Ovary (tissue), 9 donors: ENCODE data around the gene ZMAT5. TPM values are rescaled to one million over a fixed set of nuclear protein-coding genes. Genes with fewer than 3 reads are reported as not detected.

Experiments
- DNase-seq, 5 donors: peaks; one replicate each; pipeline ENCODE4 v3.0.0-alpha.2; 2019 to 2020
- H3K27ac ChIP-seq, 2 donors: fragments of 200-600 bp; one replicate each; pipeline versions ENCODE4 v1.5.1 to v1.8.0; 2019 to 2022
- H3K27me3 ChIP-seq: fragments of 200-600 bp; one replicate; pipeline ENCODE4 v1.8.0; 2022
- H3K36me3 ChIP-seq: fragments of 200-600 bp; sonication (generic); one replicate; pipeline ENCODE4 v1.5.1; 2019
- H3K4me1 ChIP-seq: one replicate; pipeline ENCODE4 v1.8.1; 2013; ENCODE audit warnings: mild to moderate bottlenecking, moderate library complexity; ENCODE audit not compliant: insufficient read depth
- H3K4me3 ChIP-seq: fragments of 200-600 bp; sonication (generic); one replicate; pipeline ENCODE4 v1.5.1; 2017
- H3K9me3 ChIP-seq, 2 donors: fragments of 200-600 bp in 1 of 2; sonication (generic) in 1 of 2; one replicate each; pipeline versions ENCODE4 v1.5.1 to v1.8.1; 2013 to 2019; ENCODE audit warnings: mild to moderate bottlenecking in 1 of 2, moderate library complexity in 1 of 2
- CTCF ChIP-seq, 3 donors: fragments of 450-650 bp in 2 of 3; fragments of 200-600 bp in 1 of 3; IDR thresholded peaks; one replicate each; pipeline versions ENCODE4 v1.5.1 to v1.8.0; 2016 to 2022; ENCODE audit warnings: antibody characterized with exemption in 3 of 3, mild to moderate bottlenecking in 1 of 3
- EP300 ChIP-seq: sonication (generic); formaldehyde crosslinking; IDR thresholded peaks from one replicate; pipeline ENCODE4 v1.6.1; 2017; ENCODE audit warnings: antibody characterized with exemption
- POLR2A ChIP-seq: fragments of 450-650 bp; IDR thresholded peaks from one replicate; pipeline ENCODE4 v1.6.1; 2017; ENCODE audit warnings: antibody characterized with exemption, mild to moderate bottlenecking, moderate library complexity
- WGBS, 3 donors: extraction: QIAGEN DNeasy Blood & Tissue Kit in 1 of 3; methylation state at CpG; one replicate each; pipeline versions ENCODE4 v1.1.5 to v1.1.7; 2013 to 2017; 5-methylcytosine and 5-hydroxymethylcytosine counted together
- intact Hi-C, 4 donors: fragments of 100-400 bp; cut with DNase I; formaldehyde crosslinking; loops; one replicate each; pipeline versions ENCODE4 v1.11.0 to v1.15.1; 2022 to 2023
- polyA plus RNA-seq, 2 donors: library from polyadenylated mRNA; stranded (reverse); fragments of 200-250 nt in 1 of 2; fragments of 350-450 nt in 1 of 2; fragmentation: Illumina TruSeq in 1 of 2; extraction: RNeasy Lipid Tissue Mini Kit (QIAGEN cat#74804) in 1 of 2; gene quantifications; one replicate each; pipeline ENCODE4 v1.2.3, GENCODE V29; 2013 to 2014
- total RNA-seq, 7 donors: library from RNA; depleted of rRNA in 2 of 7; stranded (reverse); fragments of >200 nt in 2 of 7; fragmentation: NEBNext Ultra II Directional in 3 of 7; extraction: Animal tissue kit (Norgen Biotek cat#: 25700) in 3 of 7; gene quantifications; one replicate each; pipeline versions ENCODE4 v1.1.0 to v1.2.4, GENCODE V29; 2016 to 2023
- donor health status: DM: no; HTN: no; CAD: no; lungs with moderate emphysema.
- donor health status: DM: no; HTN: no; CAD: no.
- donor health status: Bipolar disorder and iron deficiency.
- donor health status: DM: yes; HTN: yes; CAD: no.
- donor health status: DM: no; HTN: no; CAD: no.
- donor health status: DM: yes; HTN: yes; CAD: no.

Gene ZMAT5
- total and polyA plus RNA-seq, 9 donors: 5.7 to 27.2 (median 21.4) TPM

GRCh38 chr22:29693161-29693560, 73.6 kb downstream of the ZMAT5 start:
- H3K4me3 ChIP-seq: no peak overlapping the region
- TF ChIP-seq POLR2A (no peak), CTCF (IDR thresholded peaks at IDR 0.05) (no peak), EP300 (no peak)

GRCh38 chr22:29692327-29692640, 74.5 kb downstream of the ZMAT5 start:
- Histone ChIP-seq H3K4me3 (no peak overlapping the region), H3K4me1 (peaks cover 11% of the 10 kb centered on the region), H3K27me3 (no peaks in the 10 kb centered on the region), H3K27ac (no peak overlapping the region), H3K9me3 (no peaks in the 10 kb centered on the region), H3K36me3 (no peaks in the 10 kb centered on the region)
- no peak for TF ChIP-seq CTCF (IDR thresholded peaks at IDR 0.05)
- TF ChIP-seq EP300: no peak
- TF ChIP-seq POLR2A: no peak
- intact Hi-C loops: loop anchor here in 3 of 4 donors (5.0 to 10.0 kb wide), 3 partner anchors 310 to 393 kb away; partner anchors contain the start of gene HORMAD2 (in 1 of the 3)
- WGBS, 3 donors: 47 to 51% (median 47%) methylated on average over 4 of the region's 4 CpGs
- DNase-seq: no peak

More at GRCh38 chr22:29693161-29693560, 73.6 kb downstream of the ZMAT5 start:
- peak overlapping the region in 1 of 2 donors; percentile 6 for H3K27ac ChIP-seq
- peak in 2 of 5 donors; percentile 31 to 41 for DNase-seq
- H3K4me1 ChIP-seq: peaks cover 11% of the 10 kb centered on the region
- H3K27me3 ChIP-seq: no peaks in the 10 kb centered on the region
- 9 to 17% (median 9%) methylated on average over 8 of the region's 8 CpGs for WGBS, 3 donors
- H3K9me3 ChIP-seq: no peaks in the 10 kb centered on the region
- intact Hi-C loops: loop anchor here in 3 of 4 donors (5.0 to 10.0 kb wide), 3 partner anchors 309 to 392 kb away; partner anchors contain the start of gene HORMAD2 (in 1 of the 3)
- no peaks in the 10 kb centered on the region for H3K36me3 ChIP-seq

GRCh38 chr22:29691636-29692326, 75.0 kb downstream of the ZMAT5 start:
- Histone ChIP-seq H3K27me3 (no peaks in the 10 kb centered on the region), H3K4me3 (no peak overlapping the region)

GRCh38 chr22:29690476-29690875, 76.3 kb downstream of the ZMAT5 start:
- no peak overlapping the region for H3K27ac ChIP-seq
- WGBS, 3 donors: 81 to 85% (median 83%) methylated on average over 9 of the region's 9 CpGs
- peaks cover 11% of the 10 kb centered on the region for H3K4me1 ChIP-seq
- H3K36me3 ChIP-seq: no peaks in the 10 kb centered on the region
- no peaks in the 10 kb centered on the region for H3K9me3 ChIP-seq
- intact Hi-C loops: loop anchor here in 3 of 4 donors (5.0 to 10.0 kb wide), 3 partner anchors 312 to 394 kb away; partner anchors contain the start of gene HORMAD2 (in 1 of the 3)
- TF ChIP-seq POLR2A (no peak), EP300 (no peak), CTCF (IDR thresholded peaks at IDR 0.05) (no peak)
- no peak overlapping the region for H3K4me3 ChIP-seq
- no peaks in the 10 kb centered on the region for H3K27me3 ChIP-seq
- DNase-seq: no peak

More at GRCh38 chr22:29691636-29692326, 75.0 kb downstream of the ZMAT5 start:
- Histone ChIP-seq H3K9me3 (no peaks in the 10 kb centered on the region), H3K36me3 (no peaks in the 10 kb centered on the region), H3K4me1 (peaks cover 11% of the 10 kb centered on the region), H3K27ac (no peak overlapping the region)
- intact Hi-C loops: loop anchor here in 3 of 4 donors (5.0 to 10.0 kb wide), 3 partner anchors 311 to 393 kb away; partner anchors contain the start of gene HORMAD2 (in 1 of the 3)
- 91 to 94% (median 93%) methylated on average over 13 of the region's 13 CpGs for WGBS, 3 donors
- TF ChIP-seq EP300: no peak
- no peak for TF ChIP-seq POLR2A
- TF ChIP-seq CTCF (IDR thresholded peaks at IDR 0.05): no peak
- DNase-seq: no peak
